ENCODE measurements around the gene SPHK2.

Gene SPHK2

GRCh38 chr19:48606463-48607358, 12.6 kb upstream of the SPHK2 start, which contains the start of gene SPACA4:
SPACA4 (plus strand) TSS chr19:48606742; CDS start chr19:48606979, 237 bp downstream.
- no peak for TF ChIP-seq CTCF (IDR thresholded peaks at IDR 0.05; ENCODE audit: control insufficient read depth, extremely low read depth, insufficient read depth)
- DNase-seq (ENCODE audit: low read depth) = no peak
- H3K4me3 ChIP-seq (ENCODE audit: low read depth, low read length) = no peak within 1 kb of the TSS

GRCh38 chr19:48607359-48607755, 11.9 kb upstream of the SPHK2 start:
- TF ChIP-seq CTCF (IDR thresholded peaks at IDR 0.05; ENCODE audit: control insufficient read depth, extremely low read depth, insufficient read depth) = no peak
- H3K4me3 ChIP-seq (ENCODE audit: low read depth, low read length) = no peak overlapping the region
- no peak for DNase-seq (ENCODE audit: low read depth)

GRCh38 chr19:48608798-48609263, 10.5 kb upstream of the SPHK2 start:
- no peak overlapping the region for H3K4me3 ChIP-seq (ENCODE audit: low read depth, low read length)
- peak; percentile 47 for TF ChIP-seq CTCF (IDR thresholded peaks at IDR 0.05; ENCODE audit: control insufficient read depth, extremely low read depth, insufficient read depth)
- DNase-seq (ENCODE audit: low read depth) = no peak

GRCh38 chr19:48609571-48610108, 9.7 kb upstream of the SPHK2 start:
- no peak overlapping the region for H3K4me3 ChIP-seq (ENCODE audit: low read depth, low read length)
- TF ChIP-seq CTCF (IDR thresholded peaks at IDR 0.05; ENCODE audit: control insufficient read depth, extremely low read depth, insufficient read depth) = no peak
- no peak for DNase-seq (ENCODE audit: low read depth)

- H3K4me3 ChIP-seq (ENCODE audit: low read depth, low read length) = no peak overlapping the region
- DNase-seq (ENCODE audit: low read depth) = no peak
- TF ChIP-seq CTCF (IDR thresholded peaks at IDR 0.05; ENCODE audit: control insufficient read depth, extremely low read depth, insufficient read depth) = no peak
Measured at GRCh38 chr19:48611872-48612271, 7.4 kb upstream of the SPHK2 start.

- DNase-seq (ENCODE audit: low read depth) = no peak
- H3K4me3 ChIP-seq (ENCODE audit: low read depth, low read length) = no peak overlapping the region
- no peak for TF ChIP-seq CTCF (IDR thresholded peaks at IDR 0.05; ENCODE audit: control insufficient read depth, extremely low read depth, insufficient read depth)
Measured at GRCh38 chr19:48613024-48613851, 6.1 kb upstream of the SPHK2 start.

Measured in LNCaP clone FGC (cell line).